Liver (tissue), 9 donors: Measurements from ENCODE around the gene OR2F2. TPM values are rescaled to one million over a fixed set of nuclear protein-coding genes. Genes with fewer than 3 reads are reported as not detected.

Source experiments
- DNase-seq: peaks from one replicate; pipeline ENCODE4 v3.0.0-alpha.2; 2017; ENCODE audit warnings: low spot score
- H3K27ac ChIP-seq, 2 donors: one replicate each; pipeline ENCODE4 v1.7.0; 2013; ENCODE audit warnings: inconsistent platforms in 2 of 2, low read length in 2 of 2, control low read depth in 1 of 2, low read depth in 1 of 2, mild to moderate bottlenecking in 1 of 2
- H3K27me3 ChIP-seq, 4 donors: one replicate each; pipeline versions ENCODE4 v1.6.1 to v1.7.0; 2013; ENCODE audit warnings: low read length in 3 of 4, inconsistent platforms in 1 of 4, mild to moderate bottlenecking in 1 of 4, moderate library complexity in 1 of 4; ENCODE audit not compliant: control insufficient read depth in 4 of 4, insufficient read depth in 4 of 4
- H3K36me3 ChIP-seq, 4 donors: one replicate each; pipeline versions ENCODE4 v1.6.1 to v1.7.0; 2013; ENCODE audit warnings: low read length in 3 of 4, mild to moderate bottlenecking in 3 of 4, low read depth in 1 of 4, moderate library complexity in 1 of 4; ENCODE audit not compliant: control insufficient read depth in 4 of 4, insufficient read depth in 3 of 4
- H3K4me1 ChIP-seq, 4 donors: one replicate each; pipeline versions ENCODE4 v1.6.1 to v1.7.0; 2013; ENCODE audit warnings: low read length in 3 of 4, mild to moderate bottlenecking in 3 of 4, moderate library complexity in 1 of 4; ENCODE audit not compliant: control insufficient read depth in 4 of 4, insufficient read depth in 4 of 4
- H3K4me3 ChIP-seq, 3 donors: one replicate each; pipeline versions ENCODE4 v1.6.1 to v1.7.0; 2013; ENCODE audit warnings: low read length in 3 of 3, control low read depth in 1 of 3, low read depth in 1 of 3, mild to moderate bottlenecking in 1 of 3
- H3K9ac ChIP-seq, 2 donors: one replicate each; pipeline ENCODE4 v1.7.0; 2013; ENCODE audit warnings: low read length in 2 of 2, mild to moderate bottlenecking in 2 of 2, moderate library complexity in 2 of 2, control low read depth in 1 of 2, low read depth in 1 of 2
- H3K9me3 ChIP-seq, 4 donors: one replicate each; pipeline versions ENCODE4 v1.6.1 to v1.7.0; 2013; ENCODE audit warnings: low read length in 3 of 4; ENCODE audit not compliant: control insufficient read depth in 4 of 4
- ATF3 ChIP-seq: IDR thresholded peaks from 2 replicates; pipeline ENCODE4 v1.6.1; 2016; ENCODE audit warnings: antibody characterized with exemption
- EGR1 ChIP-seq, 2 donors: IDR thresholded peaks; 2 replicates each; pipeline ENCODE4 v1.6.1; 2016 to 2018; ENCODE audit warnings: antibody characterized with exemption in 2 of 2, low read depth in 2 of 2
- FOXA1 ChIP-seq: IDR thresholded peaks from 2 replicates; pipeline ENCODE4 v1.6.1; 2016; ENCODE audit warnings: antibody characterized with exemption
- FOXA2 ChIP-seq: IDR thresholded peaks from 2 replicates; pipeline ENCODE4 v1.6.1; 2016; ENCODE audit warnings: antibody characterized with exemption
- GABPA ChIP-seq, 2 donors: IDR thresholded peaks in 1 of 2; conservative IDR thresholded peaks in 1 of 2; 2 replicates each; pipeline ENCODE4 v1.6.1; 2016; ENCODE audit warnings: antibody characterized with exemption in 2 of 2, mild to moderate bottlenecking in 1 of 2, moderate library complexity in 1 of 2
- HNF4A ChIP-seq, 2 donors: conservative IDR thresholded peaks; 2 replicates each; pipeline ENCODE4 v1.6.1; 2016; ENCODE audit warnings: antibody characterized with exemption in 2 of 2, mild to moderate bottlenecking in 2 of 2
- HNF4G ChIP-seq: IDR thresholded peaks from 2 replicates; pipeline ENCODE4 v1.6.1; 2016; ENCODE audit warnings: antibody characterized with exemption
- JUND ChIP-seq, 2 donors: IDR thresholded peaks; 2 replicates each; pipeline ENCODE4 v1.6.1; 2016; ENCODE audit warnings: antibody characterized with exemption in 2 of 2
- MAX ChIP-seq: IDR thresholded peaks from 2 replicates; pipeline ENCODE4 v1.6.1; 2016; ENCODE audit warnings: antibody characterized with exemption
- NR2F2 ChIP-seq: IDR thresholded peaks from 2 replicates; pipeline ENCODE4 v1.6.1; 2016; ENCODE audit warnings: antibody characterized with exemption
- RAD21 ChIP-seq, 2 donors: IDR thresholded peaks; 2 replicates each; pipeline ENCODE4 v1.6.1; 2016; ENCODE audit warnings: antibody characterized with exemption in 2 of 2, mild to moderate bottlenecking in 2 of 2
- RXRA ChIP-seq, 2 donors: IDR thresholded peaks; 2 replicates each; pipeline ENCODE4 v1.6.1; 2017 to 2018; ENCODE audit warnings: antibody characterized with exemption in 2 of 2, mild to moderate bottlenecking in 1 of 2
- SP1 ChIP-seq: IDR thresholded peaks from 2 replicates; pipeline ENCODE4 v1.6.1; 2018; ENCODE audit warnings: antibody characterized with exemption, mild to moderate bottlenecking
- TAF1 ChIP-seq: conservative IDR thresholded peaks from 2 replicates; pipeline ENCODE4 v1.6.1; 2016; ENCODE audit warnings: antibody characterized with exemption, mild to moderate bottlenecking
- YY1 ChIP-seq: IDR thresholded peaks from 2 replicates; pipeline ENCODE4 v1.6.1; 2016; ENCODE audit warnings: antibody characterized with exemption, mild to moderate bottlenecking
- ZBTB33 ChIP-seq: IDR thresholded peaks from 2 replicates; pipeline ENCODE4 v1.6.1; 2016; ENCODE audit warnings: antibody characterized with exemption
- WGBS: extraction: QIAGEN DNeasy Blood & Tissue Kit; methylation state at CpG from one replicate; pipeline ENCODE4 v1.1.7; 2013; 5-methylcytosine and 5-hydroxymethylcytosine counted together
- polyA plus RNA-seq, 2 donors: library from polyadenylated mRNA; stranded (reverse) in 1 of 2; unstranded in 1 of 2; fragments of 200-250 nt in 1 of 2; fragments of >200 nt in 1 of 2; fragmentation: Nextera tagmentation in 1 of 2; extraction: Ambion mirVana in 1 of 2; gene quantifications; one replicate each; pipeline versions ENCODE4 v1.2.1 to v1.2.3, GENCODE V29; 2013 to 2015
- total RNA-seq, 2 donors: library from RNA; depleted of rRNA; stranded (reverse); fragments of >200 nt; gene quantifications; one replicate each; pipeline ENCODE4 v1.2.3, GENCODE V29; 2014
- TF ChIP-seq, protein P1 (sequence below): fragments of 150-350 bp; IDR thresholded peaks from 2 replicates; pipeline ENCODE4 v1.5.1; 2017; ENCODE audit warnings: improper control_type of control experiment, low read depth, low read length; ENCODE audit not compliant: missing input control
- TF ChIP-seq, protein P2 (sequence below): IDR thresholded peaks from 2 replicates; pipeline ENCODE4 v1.6.1; 2016; ENCODE audit warnings: antibody characterized with exemption, mild to moderate bottlenecking
- donor health status: healthy.
- donor health status: healthy.
- donor health status: healthy.
- donor health status: healthy.
- donor health status: healthy.

Gene OR2F2
- total and polyA plus RNA-seq, 4 donors: not detected

DNA sequence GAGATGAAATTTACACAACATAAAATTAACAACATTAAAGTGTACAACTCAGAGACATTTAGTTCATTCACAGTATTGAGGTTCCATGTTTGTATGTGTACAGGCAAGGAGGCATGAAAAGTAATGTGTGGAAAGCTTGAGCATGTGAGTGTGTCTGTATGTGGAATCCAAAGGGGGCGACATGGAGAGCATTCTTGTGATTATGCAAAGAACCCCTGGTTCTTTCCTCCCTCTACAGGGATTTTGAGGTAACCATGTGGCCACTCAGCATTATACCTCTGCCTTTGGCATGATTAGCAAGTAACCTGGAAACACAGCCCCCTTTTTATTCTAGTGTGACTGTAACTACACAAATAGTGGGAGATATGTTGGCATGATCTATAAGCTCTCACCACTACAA is 40.6 kb downstream of the OR2F2 start:
- Histone ChIP-seq H3K4me1 (no peaks in the 10 kb centered on the region), H3K9ac (no peak overlapping the region), H3K27ac (no peak overlapping the region), H3K9me3 (peaks cover 0 to 6% (median under 1%) of the 10 kb centered on the region in 4 donors), H3K4me3 (no peak overlapping the region), H3K27me3 (no peaks in the 10 kb centered on the region), H3K36me3 (no peaks in the 10 kb centered on the region)
- TF ChIP-seq ZBTB33 (no peak), HNF4G (no peak), FOXA2 (no peak), MAX (no peak), TAF1 (no peak), JUND (IDR thresholded peaks at IDR 0.05) (no peak), ATF3 (no peak), SP1 (no peak), NR2F2 (no peak)
- WGBS: 74% methylated on average over 1 of the region's 1 CpG
- DNase-seq: no peak

DNA sequence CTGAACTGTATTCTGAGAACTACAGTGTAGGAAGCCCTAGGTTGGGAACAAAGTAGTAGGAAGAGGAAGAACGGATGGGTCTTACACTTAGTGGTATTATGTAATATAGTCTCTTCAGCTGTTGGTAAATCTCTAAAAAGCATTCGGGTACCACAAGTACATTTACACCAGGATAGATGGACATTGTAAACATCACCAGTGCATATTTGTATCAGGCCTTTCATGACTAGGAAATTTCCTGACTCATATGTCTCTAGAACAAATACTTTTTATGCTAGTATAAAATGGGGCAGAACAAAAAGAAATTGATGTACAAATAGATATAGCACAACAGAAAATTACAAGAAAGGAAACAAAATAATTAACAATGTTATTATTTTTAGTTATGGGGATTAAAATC is 43.6 kb downstream of the OR2F2 start:
- no peak overlapping the region for H3K9ac ChIP-seq
- H3K36me3 ChIP-seq: no peaks in the 10 kb centered on the region
- TF ChIP-seq FOXA1 (no peak), HNF4G (no peak), NR2F2 (no peak), MAX (no peak), GABPA (IDR thresholded peaks at IDR 0.05 in 1 of 2, conservative IDR thresholded peaks at IDR 0.05 in 1 of 2) (no peak), SP1 (no peak), JUND (IDR thresholded peaks at IDR 0.05) (no peak), ATF3 (no peak), YY1 (no peak), RAD21 (IDR thresholded peaks at IDR 0.05) (no peak), TAF1 (no peak), EGR1 (IDR thresholded peaks at IDR 0.05; ENCODE audit: low read depth in 2 of 2) (no peak), FOXA2 (no peak), RXRA (IDR thresholded peaks at IDR 0.05) (no peak), ZBTB33 (no peak), HNF4A (conservative IDR thresholded peaks at IDR 0.05) (no peak)
- TF ChIP-seq, protein P1, sequence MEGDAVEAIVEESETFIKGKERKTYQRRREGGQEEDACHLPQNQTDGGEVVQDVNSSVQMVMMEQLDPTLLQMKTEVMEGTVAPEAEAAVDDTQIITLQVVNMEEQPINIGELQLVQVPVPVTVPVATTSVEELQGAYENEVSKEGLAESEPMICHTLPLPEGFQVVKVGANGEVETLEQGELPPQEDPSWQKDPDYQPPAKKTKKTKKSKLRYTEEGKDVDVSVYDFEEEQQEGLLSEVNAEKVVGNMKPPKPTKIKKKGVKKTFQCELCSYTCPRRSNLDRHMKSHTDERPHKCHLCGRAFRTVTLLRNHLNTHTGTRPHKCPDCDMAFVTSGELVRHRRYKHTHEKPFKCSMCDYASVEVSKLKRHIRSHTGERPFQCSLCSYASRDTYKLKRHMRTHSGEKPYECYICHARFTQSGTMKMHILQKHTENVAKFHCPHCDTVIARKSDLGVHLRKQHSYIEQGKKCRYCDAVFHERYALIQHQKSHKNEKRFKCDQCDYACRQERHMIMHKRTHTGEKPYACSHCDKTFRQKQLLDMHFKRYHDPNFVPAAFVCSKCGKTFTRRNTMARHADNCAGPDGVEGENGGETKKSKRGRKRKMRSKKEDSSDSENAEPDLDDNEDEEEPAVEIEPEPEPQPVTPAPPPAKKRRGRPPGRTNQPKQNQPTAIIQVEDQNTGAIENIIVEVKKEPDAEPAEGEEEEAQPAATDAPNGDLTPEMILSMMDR: no peak
- TF ChIP-seq, protein P2, sequence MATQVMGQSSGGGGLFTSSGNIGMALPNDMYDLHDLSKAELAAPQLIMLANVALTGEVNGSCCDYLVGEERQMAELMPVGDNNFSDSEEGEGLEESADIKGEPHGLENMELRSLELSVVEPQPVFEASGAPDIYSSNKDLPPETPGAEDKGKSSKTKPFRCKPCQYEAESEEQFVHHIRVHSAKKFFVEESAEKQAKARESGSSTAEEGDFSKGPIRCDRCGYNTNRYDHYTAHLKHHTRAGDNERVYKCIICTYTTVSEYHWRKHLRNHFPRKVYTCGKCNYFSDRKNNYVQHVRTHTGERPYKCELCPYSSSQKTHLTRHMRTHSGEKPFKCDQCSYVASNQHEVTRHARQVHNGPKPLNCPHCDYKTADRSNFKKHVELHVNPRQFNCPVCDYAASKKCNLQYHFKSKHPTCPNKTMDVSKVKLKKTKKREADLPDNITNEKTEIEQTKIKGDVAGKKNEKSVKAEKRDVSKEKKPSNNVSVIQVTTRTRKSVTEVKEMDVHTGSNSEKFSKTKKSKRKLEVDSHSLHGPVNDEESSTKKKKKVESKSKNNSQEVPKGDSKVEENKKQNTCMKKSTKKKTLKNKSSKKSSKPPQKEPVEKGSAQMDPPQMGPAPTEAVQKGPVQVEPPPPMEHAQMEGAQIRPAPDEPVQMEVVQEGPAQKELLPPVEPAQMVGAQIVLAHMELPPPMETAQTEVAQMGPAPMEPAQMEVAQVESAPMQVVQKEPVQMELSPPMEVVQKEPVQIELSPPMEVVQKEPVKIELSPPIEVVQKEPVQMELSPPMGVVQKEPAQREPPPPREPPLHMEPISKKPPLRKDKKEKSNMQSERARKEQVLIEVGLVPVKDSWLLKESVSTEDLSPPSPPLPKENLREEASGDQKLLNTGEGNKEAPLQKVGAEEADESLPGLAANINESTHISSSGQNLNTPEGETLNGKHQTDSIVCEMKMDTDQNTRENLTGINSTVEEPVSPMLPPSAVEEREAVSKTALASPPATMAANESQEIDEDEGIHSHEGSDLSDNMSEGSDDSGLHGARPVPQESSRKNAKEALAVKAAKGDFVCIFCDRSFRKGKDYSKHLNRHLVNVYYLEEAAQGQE: no peak
- H3K9me3 ChIP-seq: no peaks in the 10 kb centered on the region
- H3K4me1 ChIP-seq: no peaks in the 10 kb centered on the region
- WGBS: 81% methylated on average over 2 of the region's 2 CpGs
- no peak overlapping the region for H3K27ac ChIP-seq
- no peak for DNase-seq
- H3K4me3 ChIP-seq: no peak overlapping the region
- H3K27me3 ChIP-seq: no peaks in the 10 kb centered on the region
